HG03442 (cell line): ENCODE results near the gene ASB2.

Experiments
- ATAC-seq: cut with Tn5 transposase; IDR thresholded peaks from one replicate; pipeline ENCODE4 v1.9.1; 2021; ENCODE audit warnings: mild to moderate bottlenecking, moderate library complexity; ENCODE audit not compliant: unreplicated experiment

ASB2 gene

DNA sequence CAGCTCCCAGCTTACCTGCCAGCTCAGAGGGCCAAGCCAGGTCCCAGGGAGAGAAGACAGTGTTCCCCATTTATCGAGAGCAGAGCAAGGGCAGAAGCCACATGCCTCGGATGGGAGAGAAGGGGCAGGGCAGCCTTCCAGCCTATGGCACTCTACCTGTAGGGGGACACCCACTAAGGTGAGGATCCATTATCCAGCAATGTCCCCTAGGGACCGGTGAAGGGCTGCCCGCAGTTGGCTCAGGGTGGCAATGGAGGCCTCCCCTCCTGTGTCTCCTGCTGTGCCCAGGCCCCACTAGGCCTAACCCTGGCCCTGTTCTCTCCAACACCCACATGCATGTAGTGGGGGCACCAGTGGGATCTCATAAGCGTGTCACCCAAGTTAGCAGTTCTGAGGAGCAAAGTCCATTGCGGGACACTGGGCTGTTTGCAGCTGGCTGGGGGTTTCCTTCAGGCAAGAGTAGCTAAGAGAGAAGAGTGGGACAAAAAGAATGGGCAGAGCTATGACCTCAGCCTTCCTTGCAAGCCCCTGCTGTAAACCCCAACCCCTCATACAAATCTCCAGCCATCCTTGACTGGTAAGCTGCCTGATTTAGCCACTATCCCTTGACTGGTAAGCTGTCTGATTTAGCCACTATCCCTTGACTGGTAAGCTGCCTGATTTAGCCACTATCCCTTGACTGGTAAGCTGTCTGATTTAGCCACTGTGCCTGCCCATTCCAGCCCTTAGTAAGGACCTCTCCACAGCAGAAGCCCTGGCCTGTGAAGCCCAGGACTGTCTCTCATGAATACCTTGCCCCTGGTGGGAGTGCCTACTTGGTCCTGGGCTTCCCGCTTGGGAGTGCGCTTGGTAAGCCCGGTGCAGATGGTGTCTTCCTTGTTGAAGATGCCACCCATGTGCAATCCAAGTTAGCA is 5.2 kb upstream of the ASB2 start:
- ATAC-seq = no peak

DNA sequence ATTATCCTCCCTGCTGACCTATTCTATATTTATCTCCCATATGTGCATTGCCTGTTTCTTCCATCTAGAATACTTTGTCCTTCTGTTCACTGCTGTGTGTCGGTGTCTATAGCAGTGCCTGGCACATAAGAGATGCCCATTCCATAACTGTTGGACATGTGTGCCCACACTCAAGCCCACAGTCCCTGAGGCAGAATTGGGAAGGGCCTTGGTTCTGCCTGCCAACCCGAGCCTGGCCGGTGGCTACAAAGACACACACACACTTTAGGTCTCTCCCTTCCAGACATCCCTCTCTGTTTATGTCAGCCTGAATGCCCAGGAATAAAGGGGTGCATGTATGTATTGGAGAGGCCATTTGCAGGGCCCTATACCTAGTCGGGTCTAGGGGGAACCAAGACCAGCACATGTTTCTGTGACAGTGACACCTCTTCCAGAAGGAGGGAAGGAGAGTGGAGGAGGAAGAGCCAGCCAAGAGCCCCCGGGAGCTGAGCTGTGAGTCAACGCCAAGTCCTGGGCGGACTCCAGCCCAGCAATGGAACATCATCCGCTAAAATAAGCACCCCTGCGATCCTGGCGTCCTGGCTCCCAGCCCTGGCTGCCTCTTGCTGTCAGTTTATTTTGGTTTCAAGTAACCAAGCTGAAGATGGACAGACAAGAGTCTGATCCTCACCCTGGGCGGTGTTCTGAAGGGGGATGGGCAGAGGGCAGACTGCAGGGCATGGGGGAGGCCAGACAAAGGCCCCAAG is 4.3 kb upstream of the ASB2 start:
- ATAC-seq = no peak

DNA sequence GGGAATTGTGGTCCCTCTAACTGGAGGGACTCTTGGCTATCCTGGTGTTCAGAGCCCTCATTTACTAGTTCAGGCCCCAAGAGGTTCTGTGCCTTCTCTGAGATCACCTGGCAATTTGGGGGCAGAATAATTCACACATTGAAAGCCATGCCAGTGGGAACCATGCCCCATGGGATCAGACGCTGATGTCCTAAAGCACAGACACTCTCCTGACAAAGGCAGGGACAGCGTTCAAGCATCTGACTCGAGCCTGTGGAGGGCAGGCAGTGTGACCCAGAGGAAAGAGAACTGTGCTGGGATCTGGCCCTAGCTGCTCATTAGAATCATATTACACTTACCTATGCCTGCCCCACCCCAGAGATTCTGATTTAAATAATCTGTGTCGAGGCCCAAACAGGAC is 2.4 kb upstream of the ASB2 start:
- ATAC-seq = no peak

DNA sequence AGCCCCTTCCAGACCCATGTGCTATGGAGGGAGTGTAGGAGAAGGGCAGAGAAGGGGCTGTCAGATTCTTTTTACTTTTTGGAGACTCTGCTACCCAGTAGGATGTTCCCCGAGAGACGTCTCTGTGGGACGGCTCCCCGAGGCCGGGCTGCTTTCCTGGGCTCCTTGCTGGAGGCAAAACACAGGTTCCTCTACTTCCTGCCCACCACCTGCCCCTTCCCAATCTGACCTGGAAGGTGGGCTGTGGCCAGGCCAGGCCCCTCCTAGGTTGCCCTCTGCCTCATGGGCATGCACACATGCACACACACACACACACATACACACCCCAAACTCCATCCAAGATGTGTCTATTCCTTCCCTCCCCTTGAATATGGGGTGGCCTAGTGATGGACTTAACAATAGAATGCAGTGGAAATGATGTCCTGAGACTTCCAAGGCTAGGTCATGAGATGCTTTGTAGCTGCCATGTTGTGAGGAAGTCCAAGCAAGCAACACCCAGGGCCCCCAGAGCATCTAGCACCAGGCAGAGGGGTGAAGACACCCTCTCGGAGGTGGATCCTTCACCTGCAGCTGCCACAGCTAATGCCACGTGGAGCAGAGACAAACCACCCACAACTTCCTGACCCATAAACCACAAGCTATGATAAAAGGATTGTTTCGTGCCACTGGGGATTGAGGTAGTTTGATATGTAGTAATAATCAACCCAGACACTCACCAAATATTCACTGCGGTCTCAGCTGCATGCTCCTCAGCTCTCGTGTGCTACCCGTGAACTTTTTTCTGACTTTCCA is 1.6 kb upstream of the ASB2 start:
- peak; percentile 43 for ATAC-seq

DNA sequence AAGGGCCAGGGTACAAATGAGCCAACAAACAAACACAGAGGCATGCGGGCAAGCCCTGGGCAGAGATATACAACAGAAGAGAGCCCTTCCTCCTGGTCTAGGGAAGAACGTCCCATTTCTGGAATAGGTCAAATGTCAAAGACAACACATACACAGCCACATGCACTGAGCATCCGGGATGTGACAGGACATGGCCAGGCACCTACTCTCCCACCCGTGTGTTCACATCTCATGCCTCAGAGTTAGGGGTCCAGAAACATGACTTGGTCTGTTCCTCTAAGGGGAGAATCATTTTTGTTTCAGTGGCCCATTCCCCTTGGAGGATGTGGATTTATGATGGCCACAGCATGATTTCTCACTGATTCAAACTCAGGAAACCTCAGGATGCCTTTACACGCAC is 801 bp upstream of the ASB2 start:
- ATAC-seq = no peak

DNA sequence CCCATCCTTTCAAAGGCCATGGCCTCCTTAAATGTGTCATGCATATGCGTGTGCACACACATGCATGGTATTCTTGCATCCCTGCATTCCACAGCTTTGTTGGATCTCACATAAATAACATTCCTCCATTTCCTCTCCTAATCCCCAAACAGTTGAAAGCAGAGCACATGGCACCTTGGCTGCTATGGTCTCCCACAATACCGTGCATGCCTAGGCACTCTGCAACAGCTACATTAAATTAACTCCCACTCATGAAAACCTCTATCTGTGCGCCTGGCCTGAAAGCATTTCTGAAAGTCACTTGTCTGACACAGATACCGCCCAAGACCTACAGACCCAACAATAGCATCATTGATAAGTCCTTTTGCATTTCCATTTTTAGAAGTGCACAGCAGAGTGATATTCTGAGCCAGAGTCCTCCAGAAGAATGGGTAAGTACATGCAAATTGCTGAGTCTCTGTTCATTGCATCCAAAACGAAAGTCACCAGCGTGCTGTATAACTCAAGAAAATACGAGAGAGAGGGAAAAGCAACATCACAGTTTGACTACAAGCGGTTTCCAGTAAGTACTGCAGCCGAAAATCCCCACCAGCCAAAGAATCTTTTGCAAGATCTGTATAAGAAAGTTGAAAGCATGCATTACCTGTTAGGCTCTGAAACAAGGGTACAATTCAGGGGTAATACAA is 436 bp downstream of the ASB2 start:
- ATAC-seq = peak; percentile 70

DNA sequence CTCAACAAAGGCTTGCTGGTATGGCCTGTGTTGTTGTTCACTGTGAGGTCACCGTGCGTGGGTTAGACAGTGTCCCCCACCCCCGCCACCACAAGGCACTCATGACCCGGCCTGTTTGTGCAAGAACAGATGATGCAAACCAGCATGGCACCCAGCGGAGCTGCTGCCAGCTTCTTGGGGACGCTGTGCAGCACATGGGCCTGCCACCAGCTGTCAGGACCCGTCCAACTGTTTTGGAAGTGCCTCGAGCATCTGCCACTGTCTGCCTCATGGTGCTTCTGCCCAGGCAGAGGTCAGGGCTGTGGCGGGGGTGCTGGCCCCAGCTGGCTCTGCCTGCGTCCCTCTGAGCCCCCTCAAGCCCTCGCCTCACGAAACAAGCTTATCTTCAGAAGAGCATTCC is 1.5 kb downstream of the ASB2 start:
- ATAC-seq = no peak

DNA sequence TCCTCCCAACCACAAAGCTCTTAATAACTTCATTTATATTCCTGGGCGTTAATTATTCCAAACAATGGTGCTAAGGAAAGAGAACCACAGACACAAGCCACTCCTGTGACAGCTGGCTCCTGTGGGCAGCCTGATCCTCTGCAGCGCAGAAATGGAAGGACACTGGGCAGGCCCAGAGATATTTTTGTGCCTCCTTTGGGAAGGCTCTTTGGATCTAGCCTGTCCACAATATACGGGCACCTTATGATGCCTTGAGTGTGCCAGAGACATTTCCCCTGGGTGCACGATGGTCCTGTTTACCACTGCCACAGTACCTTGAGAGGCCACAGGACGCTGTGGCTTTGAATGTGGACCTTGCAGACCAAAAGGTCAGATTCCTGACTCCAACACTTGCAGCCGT is 2.1 kb downstream of the ASB2 start:
- ATAC-seq = no peak

DNA sequence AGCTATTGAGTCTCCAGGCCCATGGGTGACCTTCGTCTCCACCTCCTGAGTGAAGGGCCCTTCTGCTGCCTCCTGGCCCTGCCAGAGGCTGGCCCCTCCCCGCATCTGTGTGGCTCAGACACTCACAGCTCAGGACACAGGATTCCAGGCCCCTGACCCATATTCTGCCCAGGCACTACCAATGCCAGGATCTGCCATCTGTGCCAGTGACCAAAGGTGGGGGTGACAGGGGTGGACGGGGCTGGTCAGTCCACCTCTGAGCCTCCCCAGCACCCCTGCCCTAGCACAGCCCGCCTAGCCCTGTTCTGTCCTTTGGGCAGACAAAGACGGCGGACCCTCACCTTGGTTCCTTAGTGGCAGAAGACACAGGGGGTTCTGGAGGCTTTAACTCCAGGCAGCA is 2.8 kb downstream of the ASB2 start:
- ATAC-seq = no peak

DNA sequence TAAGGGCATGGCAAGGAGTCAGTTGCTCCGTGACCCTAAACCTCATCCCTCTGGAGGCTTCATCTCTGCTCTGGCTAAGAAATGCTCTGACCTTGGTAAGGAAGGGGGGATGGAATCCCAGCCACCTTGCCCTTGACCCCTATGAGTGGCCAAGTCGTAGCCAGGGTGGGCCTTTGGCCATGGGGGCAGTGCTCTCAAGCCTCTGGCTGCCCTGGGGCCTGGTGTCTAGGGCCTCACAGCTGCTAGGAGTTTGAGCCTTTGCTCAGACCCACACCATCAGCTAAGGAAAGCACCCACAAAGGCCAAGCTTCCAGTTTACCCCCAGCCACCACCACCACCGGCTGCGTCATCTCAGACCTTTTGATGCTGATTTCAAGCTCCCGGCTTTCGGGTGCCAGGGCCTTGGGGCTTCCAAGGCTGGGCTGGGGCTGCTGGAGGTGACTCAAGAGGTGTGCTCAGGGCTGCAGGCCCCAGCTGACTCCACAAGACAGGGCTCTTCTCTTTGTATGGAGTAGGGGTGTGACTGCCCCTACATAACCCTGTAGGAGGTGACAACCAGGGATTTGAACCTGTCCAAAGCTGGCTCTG is 3.7 kb downstream of the ASB2 start:
- no peak for ATAC-seq

DNA sequence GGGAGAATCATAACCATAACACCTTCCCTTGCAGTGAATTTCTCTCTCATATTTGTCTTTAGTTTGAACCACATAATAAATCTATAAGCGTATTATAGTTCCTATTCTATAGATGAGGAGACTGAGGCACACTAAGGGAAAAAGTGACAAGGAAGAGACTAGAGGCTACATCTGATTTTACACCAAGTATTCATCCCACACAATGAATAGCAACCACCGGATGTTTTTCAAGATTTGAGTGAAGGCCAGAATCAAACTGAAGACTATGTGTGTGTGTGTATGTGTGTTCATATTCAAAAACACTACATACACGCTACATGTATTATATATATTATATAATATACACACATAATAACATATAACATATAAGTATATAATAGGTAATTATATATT is 4.7 kb downstream of the ASB2 start:
- no peak for ATAC-seq

DNA sequence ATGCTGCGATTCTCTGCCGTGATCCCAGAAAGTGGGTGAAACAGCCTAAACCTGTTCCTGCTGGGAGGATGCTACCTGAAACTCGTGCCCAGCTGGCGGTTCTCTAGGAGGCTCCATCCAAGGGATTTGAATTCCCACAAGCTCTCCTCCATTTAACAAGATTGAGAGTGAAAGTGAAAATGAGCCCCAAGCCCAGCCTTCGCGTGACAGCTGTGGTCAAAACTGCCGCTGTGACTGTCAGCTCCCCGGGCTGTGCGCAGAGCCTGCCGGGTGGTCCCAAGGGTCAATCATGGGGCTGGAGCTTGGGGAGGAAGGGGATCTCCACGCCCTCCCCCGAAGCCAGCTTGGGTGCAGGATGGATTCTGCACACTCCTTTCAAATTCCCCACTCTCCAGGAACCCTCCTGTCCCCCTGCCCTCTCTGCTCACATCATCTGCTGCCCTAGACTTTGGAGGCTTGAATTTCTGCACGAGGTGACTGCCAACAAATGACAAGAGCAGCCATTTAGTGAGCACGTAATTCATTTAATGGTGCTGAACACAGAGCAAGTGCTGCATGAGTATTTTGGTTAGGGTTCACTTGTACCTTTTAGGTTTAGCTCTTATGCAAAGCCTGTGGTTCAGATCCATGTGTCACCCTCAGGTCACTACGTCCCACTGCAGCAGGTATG is 5.3 kb downstream of the ASB2 start:
- no peak for ATAC-seq

DNA sequence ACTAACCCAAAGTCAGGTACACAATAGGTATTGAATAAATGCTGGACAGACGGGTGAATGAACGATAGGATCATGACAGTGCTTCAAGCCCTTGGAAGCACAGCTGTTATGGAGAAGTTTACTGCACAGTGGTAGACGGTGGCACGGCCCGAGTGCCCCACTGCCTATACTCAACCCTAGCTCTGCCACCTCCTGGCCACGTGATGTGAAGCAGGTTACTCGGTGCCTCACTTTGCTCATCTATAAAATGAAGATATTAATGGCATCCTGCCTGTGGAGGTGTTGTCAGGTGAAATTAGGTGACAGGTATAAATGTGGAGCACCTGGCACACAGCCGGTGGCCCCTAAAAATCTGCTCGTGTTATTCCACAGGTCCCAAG is 5.8 kb downstream of the ASB2 start:
- ATAC-seq = no peak

DNA sequence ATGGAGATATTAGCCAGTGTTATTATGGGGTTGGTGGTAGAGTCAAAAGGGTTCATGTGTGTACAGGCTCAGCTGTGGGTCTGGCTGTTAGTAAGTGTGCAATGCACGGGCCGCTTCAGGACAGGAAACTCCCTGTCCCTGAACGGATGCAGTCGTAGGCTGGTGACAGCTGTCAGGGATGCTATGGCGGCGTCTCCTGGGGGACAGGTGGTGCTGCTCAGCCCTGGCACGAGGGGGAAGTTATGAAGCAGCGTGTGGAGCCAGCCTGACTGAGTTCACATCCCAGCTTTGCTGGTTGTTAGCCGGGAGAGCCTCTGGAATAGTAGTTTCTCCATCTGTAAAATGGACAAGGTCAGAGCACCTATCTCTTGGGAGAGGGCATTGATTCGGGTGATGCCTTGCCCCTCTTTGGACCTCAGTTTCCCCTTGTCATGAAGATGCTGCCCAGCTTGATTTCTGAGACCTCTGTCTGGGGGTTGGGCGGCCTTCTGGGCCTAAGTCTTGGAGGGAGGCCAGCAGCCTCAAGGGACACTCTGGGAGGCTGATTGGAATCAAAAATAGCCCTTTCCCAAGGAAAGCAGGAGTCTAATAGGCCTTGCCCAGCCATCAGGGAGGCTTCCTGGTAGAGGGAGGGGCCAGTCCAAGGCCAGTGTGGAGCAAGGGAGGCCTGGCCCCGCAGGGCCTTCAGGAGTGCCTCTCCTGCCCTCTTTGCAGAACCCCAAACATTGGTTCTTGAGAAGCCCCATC is 7.1 kb downstream of the ASB2 start:
- ATAC-seq = no peak

DNA sequence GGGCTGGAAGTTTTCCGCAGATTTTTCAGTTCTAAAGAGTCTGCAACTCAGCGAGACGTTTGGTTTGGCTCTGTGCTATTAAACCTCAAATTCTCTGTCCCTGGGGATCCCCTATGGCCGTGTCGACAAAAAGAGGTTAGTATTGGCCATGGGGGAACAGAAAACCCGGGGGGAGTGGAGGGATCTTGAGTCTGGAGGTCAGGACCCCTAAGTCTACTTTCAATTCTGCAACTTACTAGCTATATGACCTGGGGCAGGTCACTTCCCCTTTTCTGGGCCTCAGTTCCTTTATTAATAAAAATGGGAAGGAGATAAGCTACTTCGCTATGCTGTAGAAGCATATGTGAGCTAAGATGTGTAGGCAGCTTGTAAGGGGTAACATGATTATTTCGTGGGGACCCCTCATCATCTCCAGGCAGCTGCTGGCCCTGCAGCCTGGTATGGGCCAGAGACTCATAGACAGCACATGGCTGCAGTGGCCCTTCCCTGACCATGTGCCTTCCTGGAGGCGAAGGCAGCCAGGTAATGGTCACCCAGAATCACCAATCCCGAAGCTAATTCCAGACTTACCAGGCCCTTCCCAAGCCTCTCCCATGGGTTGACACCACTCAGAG is 8.6 kb downstream of the ASB2 start:
- ATAC-seq = peak; percentile 43

DNA sequence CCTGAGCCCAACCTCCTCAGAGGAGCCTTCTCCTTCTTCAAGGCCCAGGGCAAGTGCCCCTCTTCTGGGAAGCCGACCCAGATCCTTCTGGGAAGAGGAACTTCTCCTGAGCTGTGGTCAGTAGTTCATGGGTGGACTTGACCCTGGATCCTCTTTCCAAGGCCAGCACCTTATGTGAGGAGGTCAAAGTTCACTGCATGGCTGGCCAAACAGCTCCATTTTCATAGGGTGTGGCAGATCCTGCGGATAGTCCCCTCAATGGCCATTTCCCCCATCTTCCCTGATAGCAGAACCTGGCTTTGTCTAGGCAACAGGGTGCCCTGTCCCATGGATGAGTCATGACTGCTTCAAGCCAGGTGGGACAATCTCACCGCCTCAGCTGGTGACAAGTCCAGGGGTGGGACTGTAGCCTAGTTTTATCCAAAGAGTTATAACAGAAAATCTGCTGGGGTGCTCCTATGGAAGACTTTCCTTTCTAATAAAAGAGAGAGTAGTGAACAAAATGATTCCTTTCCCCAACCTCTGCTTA is 10.4 kb downstream of the ASB2 start:
- ATAC-seq = no peak

DNA sequence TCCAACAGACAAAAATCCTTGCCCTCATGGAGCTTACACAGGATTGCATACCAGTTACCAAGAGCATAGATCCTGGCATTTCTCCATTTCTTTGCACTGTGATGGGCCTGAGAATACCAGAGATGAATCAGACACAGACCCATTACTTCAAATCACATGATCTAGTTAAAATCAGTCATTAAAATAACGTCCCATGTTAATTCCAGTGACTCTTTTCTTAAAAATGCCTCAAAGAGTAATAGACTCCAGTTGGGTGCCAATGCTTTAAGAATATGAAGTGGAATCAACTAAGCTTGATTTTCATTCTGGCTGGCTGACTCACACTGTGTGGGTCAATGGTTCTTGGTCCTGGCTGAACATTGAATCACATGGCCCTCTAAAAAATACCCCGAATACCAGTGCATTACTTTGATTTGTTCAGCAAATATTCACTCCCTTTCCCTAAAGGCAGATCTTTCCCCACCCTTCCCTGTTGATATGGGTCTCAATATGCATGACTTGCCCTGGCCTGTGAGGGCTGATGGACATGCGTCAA is 11.0 kb downstream of the ASB2 start:
- no peak for ATAC-seq

DNA sequence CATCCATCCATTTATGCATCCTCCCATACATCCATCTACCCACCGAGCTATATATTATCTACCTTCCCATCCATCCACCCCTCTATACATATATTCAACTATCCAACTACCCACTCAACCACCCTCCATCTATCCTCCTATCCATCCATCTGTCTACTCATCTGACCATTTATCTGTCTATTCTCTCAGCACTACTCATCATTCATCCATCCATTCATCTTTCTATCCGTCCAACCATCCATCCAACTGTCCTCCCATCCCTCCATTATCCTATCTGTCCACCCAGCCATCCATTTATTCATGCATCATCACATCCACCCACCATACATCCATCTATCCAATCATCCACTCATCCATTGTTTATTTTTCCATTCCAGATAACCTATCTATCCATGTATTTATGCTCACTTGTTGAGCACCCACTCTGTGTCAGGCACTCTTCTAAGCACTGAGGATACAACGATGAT is 11.5 kb downstream of the ASB2 start:
- ATAC-seq = no peak
